DND-41 (cell line): ENCODE data around the gene ATG14.

Source experiments
- CTCF ChIP-seq: IDR thresholded peaks from 2 replicates; pipeline ENCODE4 v1.5.1; 2012; ENCODE audit warnings: borderline replicate concordance, low read length, moderate library complexity, mild to moderate bottlenecking; ENCODE audit not compliant: poor library complexity, severe bottlenecking; ENCODE audit errors: extremely low read depth
- EZH2 ChIP-seq: IDR thresholded peaks from 3 replicates; pipeline ENCODE4 v1.6.1; 2012; ENCODE audit warnings: borderline replicate concordance, low read depth, mild to moderate bottlenecking, moderate library complexity, low read length, inconsistent platforms; ENCODE audit not compliant: severe bottlenecking

GRCh38 chr14:55361190-55361589, 50.4 kb downstream of the ATG14 start:
- TF ChIP-seq CTCF (no peak), EZH2 (no peak)
